Bone marrow (tissue), 2 donors: ENCODE data around the gene FAM53C.

Experiments used
- DNase-seq, 2 donors: peaks; one replicate each; lab custom pipeline; 2025; lab: John Stamatoyannopoulos, UW

FAM53C gene

GRCh38 chr5:138391859-138392386 is 53.9 kb downstream of the FAM53C start:
- DNase-seq: no peak
